GM10266 (cell line): ENCODE results near the gene BAIAP2L2.
"Not testable (repeated sequence)": the region's sequence is repeated elsewhere in the genome, so short reads cannot be mapped to it uniquely, and the experiment has no call there.

Source experiments
- DNase-seq: peaks from one replicate; pipeline ENCODE4 v3.0.0; 2012; ENCODE audit errors: extremely low spot score
- TF ChIP-seq, protein P1 (sequence below): IDR thresholded peaks from 2 replicates; pipeline ENCODE4 v1.5.1; 2012; ENCODE audit warnings: mild to moderate bottlenecking, low read depth; ENCODE audit not compliant: control insufficient read depth, insufficient read depth; ENCODE audit errors: missing control alignments

BAIAP2L2 gene

DNA sequence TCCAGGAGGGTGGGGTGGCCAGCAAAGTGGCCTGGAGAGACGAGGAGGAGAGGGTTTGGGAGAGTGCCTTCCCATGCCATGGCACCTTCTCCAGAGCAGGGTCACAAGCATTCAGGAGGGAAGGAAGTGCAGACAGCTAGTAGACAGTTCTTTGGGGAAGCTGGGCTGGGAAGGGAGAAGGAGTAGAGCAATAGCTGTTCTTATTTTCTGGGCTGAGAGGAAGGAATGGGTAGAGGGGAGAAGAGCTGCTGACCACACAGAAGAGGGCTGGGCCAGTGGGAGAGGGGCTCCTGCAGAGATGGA, 68.0 kb downstream of the BAIAP2L2 start:
- DNase-seq: no peak
- TF ChIP-seq, protein P1, sequence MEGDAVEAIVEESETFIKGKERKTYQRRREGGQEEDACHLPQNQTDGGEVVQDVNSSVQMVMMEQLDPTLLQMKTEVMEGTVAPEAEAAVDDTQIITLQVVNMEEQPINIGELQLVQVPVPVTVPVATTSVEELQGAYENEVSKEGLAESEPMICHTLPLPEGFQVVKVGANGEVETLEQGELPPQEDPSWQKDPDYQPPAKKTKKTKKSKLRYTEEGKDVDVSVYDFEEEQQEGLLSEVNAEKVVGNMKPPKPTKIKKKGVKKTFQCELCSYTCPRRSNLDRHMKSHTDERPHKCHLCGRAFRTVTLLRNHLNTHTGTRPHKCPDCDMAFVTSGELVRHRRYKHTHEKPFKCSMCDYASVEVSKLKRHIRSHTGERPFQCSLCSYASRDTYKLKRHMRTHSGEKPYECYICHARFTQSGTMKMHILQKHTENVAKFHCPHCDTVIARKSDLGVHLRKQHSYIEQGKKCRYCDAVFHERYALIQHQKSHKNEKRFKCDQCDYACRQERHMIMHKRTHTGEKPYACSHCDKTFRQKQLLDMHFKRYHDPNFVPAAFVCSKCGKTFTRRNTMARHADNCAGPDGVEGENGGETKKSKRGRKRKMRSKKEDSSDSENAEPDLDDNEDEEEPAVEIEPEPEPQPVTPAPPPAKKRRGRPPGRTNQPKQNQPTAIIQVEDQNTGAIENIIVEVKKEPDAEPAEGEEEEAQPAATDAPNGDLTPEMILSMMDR: no peak

DNA sequence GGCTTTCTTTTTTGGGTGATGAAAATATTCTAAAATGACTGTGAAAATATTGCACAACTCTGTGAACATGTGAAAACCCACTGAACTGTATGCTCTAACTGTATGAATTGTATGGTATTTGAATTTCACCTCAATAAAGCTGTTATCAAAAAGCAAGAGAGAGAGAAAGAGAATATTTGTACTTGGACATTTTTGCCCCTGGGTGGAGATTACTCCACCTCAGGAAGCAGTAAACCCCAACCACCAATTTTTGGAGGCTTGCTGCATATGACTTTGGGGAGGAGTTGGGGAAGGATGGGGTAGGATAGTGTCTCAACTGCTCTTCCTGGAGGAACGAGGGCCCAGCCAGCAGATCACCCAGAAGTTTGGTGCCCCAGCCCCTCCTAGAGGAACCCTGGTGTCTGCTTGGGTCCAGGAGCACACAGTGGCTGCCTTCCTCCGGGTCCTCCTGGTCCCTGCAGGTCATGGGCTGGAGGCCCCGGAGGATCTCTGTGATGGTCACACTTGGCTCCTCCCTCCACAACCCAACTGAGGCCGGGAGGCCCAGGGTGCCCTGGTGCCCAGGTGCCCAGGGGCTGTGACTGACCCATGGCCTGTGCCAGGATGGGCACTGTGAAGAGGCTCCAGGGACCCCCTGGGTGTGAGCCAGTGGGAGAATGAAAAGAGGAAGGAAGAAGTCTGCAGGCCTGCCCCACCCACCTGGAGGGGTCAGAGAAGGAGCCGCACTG, 68.6 kb downstream of the BAIAP2L2 start:
- TF ChIP-seq, protein P1: no peak
- no peak for DNase-seq

DNA sequence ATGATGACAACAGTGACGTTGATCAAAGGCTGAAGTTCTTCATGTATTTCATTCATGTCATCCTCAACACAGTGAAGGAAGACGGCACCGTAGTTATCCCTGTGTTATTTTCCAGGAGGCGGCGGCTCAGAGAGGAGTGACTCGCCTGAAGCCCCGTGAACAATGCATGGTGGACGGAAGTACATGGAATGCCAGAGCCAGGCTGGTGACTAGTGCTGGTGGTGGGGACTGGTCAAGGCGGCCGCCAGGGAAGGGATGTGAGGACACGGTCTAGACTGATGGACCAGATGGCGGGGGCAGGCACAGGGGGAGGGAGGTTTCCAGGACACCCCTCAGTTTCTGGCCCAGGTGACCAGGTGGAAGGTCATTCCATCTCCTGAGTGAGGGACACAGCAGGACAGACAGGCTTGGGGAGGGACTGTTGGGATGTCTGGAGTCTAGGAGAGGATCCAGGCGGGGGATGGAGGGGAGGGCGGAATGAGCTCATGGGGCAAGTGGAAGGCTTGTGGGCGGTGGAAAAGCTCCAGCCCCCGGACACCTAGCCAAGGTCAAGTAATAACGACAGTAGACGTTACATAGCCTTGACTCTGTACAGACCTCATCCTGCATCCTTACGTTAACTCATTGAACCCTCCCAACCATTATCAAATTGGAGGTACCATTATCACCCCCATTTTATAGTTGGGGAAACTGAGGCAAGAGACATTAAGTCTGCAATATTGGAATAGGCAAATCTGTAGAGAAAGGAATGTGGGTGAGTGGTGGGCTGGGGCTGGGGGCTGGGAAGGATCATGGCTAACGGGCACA, 69.3 kb downstream of the BAIAP2L2 start:
- no peak for DNase-seq
- TF ChIP-seq, protein P1: no peak

DNA sequence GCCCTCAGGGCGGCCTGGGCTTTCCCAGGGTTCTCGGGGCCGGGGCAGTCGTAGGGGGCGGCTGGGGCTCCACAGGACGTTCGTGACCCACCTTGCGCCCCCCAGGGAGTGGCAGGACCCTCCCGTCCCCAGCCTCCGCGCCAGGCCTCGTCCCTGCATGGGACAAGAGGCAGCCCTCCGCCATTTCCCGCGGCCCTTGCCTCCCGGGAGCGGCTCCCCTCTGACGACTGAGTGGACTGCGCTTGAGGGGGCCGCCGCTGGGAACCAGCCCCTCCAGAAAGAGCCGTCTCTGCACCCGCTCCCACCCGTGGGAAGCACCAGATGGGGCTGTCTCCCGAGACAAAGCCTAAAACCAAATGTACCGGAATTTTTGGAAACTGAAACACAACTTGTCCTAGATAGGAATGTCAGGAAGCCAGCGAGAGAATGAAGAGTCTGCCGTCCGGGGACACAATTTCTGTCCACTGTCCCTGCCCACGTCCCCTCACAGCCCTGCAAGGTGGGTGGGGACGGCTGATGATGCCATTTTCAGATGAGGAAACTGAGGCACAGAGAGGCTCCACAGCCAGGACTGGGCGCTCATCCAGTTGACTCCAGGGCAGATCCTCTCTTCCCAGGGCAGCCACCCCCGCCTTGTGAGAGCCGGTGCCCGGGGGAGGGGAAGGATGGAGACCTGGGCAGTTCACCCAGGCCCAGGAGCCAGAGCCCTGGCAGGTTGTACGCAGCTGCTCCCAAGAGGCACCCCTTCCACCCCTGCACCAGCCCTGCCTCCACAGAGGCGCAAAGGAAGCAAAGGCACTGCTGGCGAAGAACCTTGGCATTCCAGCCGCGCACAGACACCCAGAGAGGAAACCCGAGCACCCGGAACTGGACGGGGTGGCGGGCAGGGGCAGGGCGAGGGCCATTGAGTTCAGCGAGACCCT, 71.3 kb downstream of the BAIAP2L2 start:
- TF ChIP-seq, protein P1: no peak
- DNase-seq: no peak

DNA sequence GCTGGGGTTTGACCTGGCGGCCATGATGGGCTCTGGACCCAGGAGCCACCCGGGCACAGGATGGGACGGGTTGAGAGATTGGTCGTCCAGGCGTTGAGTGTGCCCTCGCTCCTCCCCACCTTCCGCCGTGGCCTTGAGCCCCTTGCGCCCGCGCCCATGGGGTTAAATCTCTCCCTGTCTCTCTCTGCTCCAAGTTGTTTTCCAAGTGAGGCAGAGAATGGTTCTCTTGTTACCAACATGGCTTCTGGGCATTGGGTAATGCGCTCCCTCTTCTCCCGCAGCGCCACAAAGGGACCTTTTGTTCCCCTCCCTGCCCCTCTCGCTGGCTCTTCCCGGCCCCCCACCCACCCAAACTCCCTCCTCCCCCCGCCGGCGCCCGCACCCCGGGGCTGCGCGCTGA, 72.1 kb downstream of the BAIAP2L2 start:
- TF ChIP-seq, protein P1: no peak
- DNase-seq: no peak

DNA sequence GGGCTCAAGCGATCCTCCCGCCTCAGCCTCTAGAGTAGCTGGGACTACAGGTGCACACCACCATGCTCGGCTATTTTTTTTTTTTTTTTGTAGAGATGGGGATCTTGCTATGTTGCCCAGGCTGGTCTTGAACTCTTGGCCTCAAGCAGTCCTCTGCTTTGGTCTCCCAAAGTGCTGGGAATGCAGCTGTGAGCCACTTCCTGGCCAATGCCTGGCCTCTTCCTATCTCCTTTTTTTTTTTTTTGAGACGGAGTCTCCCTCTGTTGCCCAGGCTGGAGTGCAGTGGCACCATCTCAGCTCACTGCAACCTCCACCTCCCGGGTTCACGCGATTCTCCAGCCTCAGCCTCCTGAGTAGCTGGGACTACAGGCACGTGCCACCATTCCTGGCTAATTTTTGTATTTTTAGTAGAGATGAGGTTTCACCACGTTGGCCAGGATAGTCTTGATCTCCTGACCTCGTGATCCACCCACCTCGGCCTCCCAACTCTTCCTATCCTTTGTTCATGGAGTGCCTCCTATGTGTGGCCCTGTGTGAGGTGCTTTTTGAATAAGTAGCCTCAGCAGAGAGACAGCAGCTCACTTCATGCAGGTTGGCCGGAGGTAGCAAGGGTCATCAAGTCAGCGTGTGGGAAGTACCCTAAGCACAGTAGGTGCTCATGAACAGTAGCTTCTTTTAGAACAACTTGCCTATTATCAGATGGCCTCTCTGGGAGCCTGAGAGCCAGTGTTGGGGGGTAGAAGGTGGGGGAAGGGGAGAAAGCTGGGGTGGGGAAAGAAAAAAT, 72.9 kb downstream of the BAIAP2L2 start:
- not testable (repeated sequence) for DNase-seq

DNA sequence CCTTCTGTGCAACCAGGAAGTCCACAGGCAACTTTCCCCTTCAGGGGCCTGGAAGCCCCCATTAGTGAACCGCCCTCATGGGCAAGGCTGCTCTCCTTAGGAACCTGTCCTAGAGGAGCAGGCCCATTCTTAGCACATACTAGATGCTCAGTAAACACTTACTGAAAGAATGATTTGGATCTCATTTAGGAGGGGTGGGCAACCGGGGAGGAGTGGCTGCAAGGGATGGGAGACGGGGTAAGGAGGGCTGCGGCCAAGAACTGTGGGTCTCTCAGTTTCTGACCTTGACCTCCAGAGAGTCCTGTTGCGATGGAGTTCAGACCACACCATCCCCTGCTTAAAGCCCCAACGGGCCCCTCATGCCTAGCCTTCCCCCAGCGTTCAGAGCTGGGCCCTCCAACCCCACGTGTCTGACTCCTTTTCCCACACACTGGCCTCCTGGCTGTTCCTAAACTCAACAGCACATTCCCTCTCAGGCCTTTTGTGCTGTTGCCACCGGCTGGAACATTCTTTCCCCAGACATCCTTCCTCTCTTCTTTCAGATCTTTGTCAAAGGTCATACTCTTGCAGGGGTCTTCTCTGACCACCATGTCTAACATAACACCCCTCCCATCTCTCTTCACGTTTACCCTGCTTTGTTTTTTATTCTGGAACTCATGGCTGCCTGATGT, 74.0 kb downstream of the BAIAP2L2 start:
- TF ChIP-seq, protein P1: no peak
- DNase-seq: no peak
